Jurkat, Clone E6-1 (cell line): ENCODE data around the gene TPSD1.
A peak's percentile ranks its signal among the peaks of the same experiment; 100 is the strongest.
"Not testable (repeated sequence)": the region's sequence is repeated elsewhere in the genome, so short reads cannot be mapped to it uniquely, and the experiment has no call there.

Experiments
- DNase-seq: peaks from one replicate; pipeline ENCODE4 v3.0.0-alpha.2; 2011; ENCODE audit warnings: low read depth, low spot score
- H3K4me3 ChIP-seq: 2 replicates; pipeline ENCODE4 v1.5.1; 2011; ENCODE audit warnings: mild to moderate bottlenecking, low read length, control low read depth, moderate library complexity

The TPSD1 gene

GRCh38 chr16:1289477-1289866 is 33.6 kb downstream of the TPSD1 start:
- no peak overlapping the region for H3K4me3 ChIP-seq
- DNase-seq = no peak

GRCh38 chr16:1290063-1290501 is 34.2 kb downstream of the TPSD1 start:
- no peak for DNase-seq
- H3K4me3 ChIP-seq = no peak overlapping the region

- no peak overlapping the region for H3K4me3 ChIP-seq
- DNase-seq = no peak
Observed at GRCh38 chr16:1290860-1291575, 35.1 kb downstream of the TPSD1 start.

- no peak for DNase-seq
- H3K4me3 ChIP-seq = no peak overlapping the region
Observed at GRCh38 chr16:1291576-1291974, 35.7 kb downstream of the TPSD1 start.

- H3K4me3 ChIP-seq, DNase-seq: not testable (repeated sequence)
Observed at GRCh38 chr16:1292208-1292607, 36.3 kb downstream of the TPSD1 start.

GRCh38 chr16:1292808-1293207 is 36.9 kb downstream of the TPSD1 start:
- DNase-seq, H3K4me3 ChIP-seq: not testable (repeated sequence)

- DNase-seq = no peak
- H3K4me3 ChIP-seq = no peak overlapping the region
Observed at GRCh38 chr16:1293921-1294656, 38.2 kb downstream of the TPSD1 start.

GRCh38 chr16:1295465-1295864 is 39.6 kb downstream of the TPSD1 start:
- DNase-seq = no peak
- H3K4me3 ChIP-seq = no peak overlapping the region

- not testable (repeated sequence) for H3K4me3 ChIP-seq, DNase-seq
Observed at GRCh38 chr16:1296688-1297017, 40.8 kb downstream of the TPSD1 start.

- no peak for DNase-seq
- no peak overlapping the region for H3K4me3 ChIP-seq
Observed at GRCh38 chr16:1297018-1297696, 41.3 kb downstream of the TPSD1 start.

GRCh38 chr16:1298406-1298805 is 42.5 kb downstream of the TPSD1 start:
- H3K4me3 ChIP-seq = no peak overlapping the region
- no peak for DNase-seq

GRCh38 chr16:1299012-1299867 is 43.4 kb downstream of the TPSD1 start:
- no peak for DNase-seq
- H3K4me3 ChIP-seq = no peak overlapping the region

- no peak overlapping the region for H3K4me3 ChIP-seq
- DNase-seq = no peak
Observed at GRCh38 chr16:1299868-1300203, 44.0 kb downstream of the TPSD1 start.

- H3K4me3 ChIP-seq = peak overlapping the region; percentile 42
- no peak for DNase-seq
Observed at GRCh38 chr16:1300664-1301476, 45.0 kb downstream of the TPSD1 start.

GRCh38 chr16:1301562-1301961 is 45.7 kb downstream of the TPSD1 start:
- no peak for DNase-seq
- H3K4me3 ChIP-seq = no peak overlapping the region

- DNase-seq = peak; percentile 21
- H3K4me3 ChIP-seq = no peak overlapping the region
Observed at GRCh38 chr16:1305823-1306222, 50.0 kb downstream of the TPSD1 start.

GRCh38 chr16:1306334-1306733 is 50.5 kb downstream of the TPSD1 start:
- DNase-seq = no peak
- H3K4me3 ChIP-seq = no peak overlapping the region

- H3K4me3 ChIP-seq = peak overlapping the region; percentile 51
- peak; percentile 53 for DNase-seq
Observed at GRCh38 chr16:1308036-1308976, 52.4 kb downstream of the TPSD1 start.
